Liver (tissue), 9 donors: Measurements from ENCODE around the gene HIPK2. TPM values are rescaled to one million over a fixed set of nuclear protein-coding genes. Genes with fewer than 3 reads are reported as not detected.

Source experiments
- DNase-seq: peaks from one replicate; pipeline ENCODE4 v3.0.0-alpha.2; 2017; ENCODE audit warnings: low spot score
- H3K27ac ChIP-seq, 2 donors: one replicate each; pipeline ENCODE4 v1.7.0; 2013; ENCODE audit warnings: inconsistent platforms in 2 of 2, low read length in 2 of 2, control low read depth in 1 of 2, low read depth in 1 of 2, mild to moderate bottlenecking in 1 of 2
- H3K27me3 ChIP-seq, 4 donors: one replicate each; pipeline versions ENCODE4 v1.6.1 to v1.7.0; 2013; ENCODE audit warnings: low read length in 3 of 4, inconsistent platforms in 1 of 4, mild to moderate bottlenecking in 1 of 4, moderate library complexity in 1 of 4; ENCODE audit not compliant: control insufficient read depth in 4 of 4, insufficient read depth in 4 of 4
- H3K36me3 ChIP-seq, 4 donors: one replicate each; pipeline versions ENCODE4 v1.6.1 to v1.7.0; 2013; ENCODE audit warnings: low read length in 3 of 4, mild to moderate bottlenecking in 3 of 4, low read depth in 1 of 4, moderate library complexity in 1 of 4; ENCODE audit not compliant: control insufficient read depth in 4 of 4, insufficient read depth in 3 of 4
- H3K4me1 ChIP-seq, 4 donors: one replicate each; pipeline versions ENCODE4 v1.6.1 to v1.7.0; 2013; ENCODE audit warnings: low read length in 3 of 4, mild to moderate bottlenecking in 3 of 4, moderate library complexity in 1 of 4; ENCODE audit not compliant: control insufficient read depth in 4 of 4, insufficient read depth in 4 of 4
- H3K4me3 ChIP-seq, 3 donors: one replicate each; pipeline versions ENCODE4 v1.6.1 to v1.7.0; 2013; ENCODE audit warnings: low read length in 3 of 3, control low read depth in 1 of 3, low read depth in 1 of 3, mild to moderate bottlenecking in 1 of 3
- H3K9ac ChIP-seq, 2 donors: one replicate each; pipeline ENCODE4 v1.7.0; 2013; ENCODE audit warnings: low read length in 2 of 2, mild to moderate bottlenecking in 2 of 2, moderate library complexity in 2 of 2, control low read depth in 1 of 2, low read depth in 1 of 2
- H3K9me3 ChIP-seq, 4 donors: one replicate each; pipeline versions ENCODE4 v1.6.1 to v1.7.0; 2013; ENCODE audit warnings: low read length in 3 of 4; ENCODE audit not compliant: control insufficient read depth in 4 of 4
- CTCF ChIP-seq: fragments of 150-350 bp; IDR thresholded peaks from 2 replicates; pipeline ENCODE4 v1.5.1; 2017; ENCODE audit warnings: improper control_type of control experiment, low read depth, low read length; ENCODE audit not compliant: missing input control
- EGR1 ChIP-seq, 2 donors: IDR thresholded peaks; 2 replicates each; pipeline ENCODE4 v1.6.1; 2016 to 2018; ENCODE audit warnings: antibody characterized with exemption in 2 of 2, low read depth in 2 of 2
- FOXA1 ChIP-seq: IDR thresholded peaks from 2 replicates; pipeline ENCODE4 v1.6.1; 2016; ENCODE audit warnings: antibody characterized with exemption
- FOXA2 ChIP-seq: IDR thresholded peaks from 2 replicates; pipeline ENCODE4 v1.6.1; 2016; ENCODE audit warnings: antibody characterized with exemption
- GABPA ChIP-seq, 2 donors: IDR thresholded peaks in 1 of 2; conservative IDR thresholded peaks in 1 of 2; 2 replicates each; pipeline ENCODE4 v1.6.1; 2016; ENCODE audit warnings: antibody characterized with exemption in 2 of 2, mild to moderate bottlenecking in 1 of 2, moderate library complexity in 1 of 2
- HNF4A ChIP-seq, 2 donors: conservative IDR thresholded peaks; 2 replicates each; pipeline ENCODE4 v1.6.1; 2016; ENCODE audit warnings: antibody characterized with exemption in 2 of 2, mild to moderate bottlenecking in 2 of 2
- HNF4G ChIP-seq: IDR thresholded peaks from 2 replicates; pipeline ENCODE4 v1.6.1; 2016; ENCODE audit warnings: antibody characterized with exemption
- JUND ChIP-seq, 2 donors: IDR thresholded peaks; 2 replicates each; pipeline ENCODE4 v1.6.1; 2016; ENCODE audit warnings: antibody characterized with exemption in 2 of 2
- MAX ChIP-seq: IDR thresholded peaks from 2 replicates; pipeline ENCODE4 v1.6.1; 2016; ENCODE audit warnings: antibody characterized with exemption
- NR2F2 ChIP-seq: IDR thresholded peaks from 2 replicates; pipeline ENCODE4 v1.6.1; 2016; ENCODE audit warnings: antibody characterized with exemption
- RAD21 ChIP-seq, 2 donors: IDR thresholded peaks; 2 replicates each; pipeline ENCODE4 v1.6.1; 2016; ENCODE audit warnings: antibody characterized with exemption in 2 of 2, mild to moderate bottlenecking in 2 of 2
- REST ChIP-seq: IDR thresholded peaks from 2 replicates; pipeline ENCODE4 v1.6.1; 2016; ENCODE audit warnings: antibody characterized with exemption, mild to moderate bottlenecking
- RXRA ChIP-seq, 2 donors: IDR thresholded peaks; 2 replicates each; pipeline ENCODE4 v1.6.1; 2017 to 2018; ENCODE audit warnings: antibody characterized with exemption in 2 of 2, mild to moderate bottlenecking in 1 of 2
- SP1 ChIP-seq: IDR thresholded peaks from 2 replicates; pipeline ENCODE4 v1.6.1; 2018; ENCODE audit warnings: antibody characterized with exemption, mild to moderate bottlenecking
- TAF1 ChIP-seq: conservative IDR thresholded peaks from 2 replicates; pipeline ENCODE4 v1.6.1; 2016; ENCODE audit warnings: antibody characterized with exemption, mild to moderate bottlenecking
- YY1 ChIP-seq: IDR thresholded peaks from 2 replicates; pipeline ENCODE4 v1.6.1; 2016; ENCODE audit warnings: antibody characterized with exemption, mild to moderate bottlenecking
- WGBS: extraction: QIAGEN DNeasy Blood & Tissue Kit; methylation state at CpG from one replicate; pipeline ENCODE4 v1.1.7; 2013; 5-methylcytosine and 5-hydroxymethylcytosine counted together
- polyA plus RNA-seq, 2 donors: library from polyadenylated mRNA; stranded (reverse) in 1 of 2; unstranded in 1 of 2; fragments of 200-250 nt in 1 of 2; fragments of >200 nt in 1 of 2; fragmentation: Nextera tagmentation in 1 of 2; extraction: Ambion mirVana in 1 of 2; gene quantifications; one replicate each; pipeline versions ENCODE4 v1.2.1 to v1.2.3, GENCODE V29; 2013 to 2015
- total RNA-seq, 2 donors: library from RNA; depleted of rRNA; stranded (reverse); fragments of >200 nt; gene quantifications; one replicate each; pipeline ENCODE4 v1.2.3, GENCODE V29; 2014
- TF ChIP-seq, protein P1 (sequence below): IDR thresholded peaks from 2 replicates; pipeline ENCODE4 v1.6.1; 2016; ENCODE audit warnings: antibody characterized with exemption
- TF ChIP-seq, protein P2 (sequence below): IDR thresholded peaks from 2 replicates; pipeline ENCODE4 v1.6.1; 2016; ENCODE audit warnings: antibody characterized with exemption
- donor health status: healthy.
- donor health status: healthy.
- donor health status: healthy.
- donor health status: healthy.
- donor health status: healthy.

HIPK2 gene
- total and polyA plus RNA-seq, 4 donors = 13.1 to 48.8 (median 16.6) TPM

- no peak overlapping the region for H3K4me3 ChIP-seq
- peaks cover 3 to 53% (median 40%) of the 10 kb centered on the region in 4 donors for H3K4me1 ChIP-seq
- DNase-seq = no peak
- H3K36me3 ChIP-seq = peaks cover 2 to 7% (median 4%) of the 10 kb centered on the region in 4 donors
- TF ChIP-seq RXRA (IDR thresholded peaks at IDR 0.05) (no peak), NR2F2 (no peak), EGR1 (IDR thresholded peaks at IDR 0.05; ENCODE audit: low read depth in 2 of 2) (no peak), HNF4G (no peak), RAD21 (IDR thresholded peaks at IDR 0.05) (no peak), HNF4A (conservative IDR thresholded peaks at IDR 0.05) (no peak), CTCF (no peak), YY1 (no peak), GABPA (IDR thresholded peaks at IDR 0.05 in 1 of 2, conservative IDR thresholded peaks at IDR 0.05 in 1 of 2) (no peak), TAF1 (no peak), SP1 (no peak), MAX (no peak), FOXA1 (no peak)
- TF ChIP-seq, protein P1, sequence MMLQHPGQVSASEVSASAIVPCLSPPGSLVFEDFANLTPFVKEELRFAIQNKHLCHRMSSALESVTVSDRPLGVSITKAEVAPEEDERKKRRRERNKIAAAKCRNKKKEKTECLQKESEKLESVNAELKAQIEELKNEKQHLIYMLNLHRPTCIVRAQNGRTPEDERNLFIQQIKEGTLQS = no peak
- TF ChIP-seq, protein P2, sequence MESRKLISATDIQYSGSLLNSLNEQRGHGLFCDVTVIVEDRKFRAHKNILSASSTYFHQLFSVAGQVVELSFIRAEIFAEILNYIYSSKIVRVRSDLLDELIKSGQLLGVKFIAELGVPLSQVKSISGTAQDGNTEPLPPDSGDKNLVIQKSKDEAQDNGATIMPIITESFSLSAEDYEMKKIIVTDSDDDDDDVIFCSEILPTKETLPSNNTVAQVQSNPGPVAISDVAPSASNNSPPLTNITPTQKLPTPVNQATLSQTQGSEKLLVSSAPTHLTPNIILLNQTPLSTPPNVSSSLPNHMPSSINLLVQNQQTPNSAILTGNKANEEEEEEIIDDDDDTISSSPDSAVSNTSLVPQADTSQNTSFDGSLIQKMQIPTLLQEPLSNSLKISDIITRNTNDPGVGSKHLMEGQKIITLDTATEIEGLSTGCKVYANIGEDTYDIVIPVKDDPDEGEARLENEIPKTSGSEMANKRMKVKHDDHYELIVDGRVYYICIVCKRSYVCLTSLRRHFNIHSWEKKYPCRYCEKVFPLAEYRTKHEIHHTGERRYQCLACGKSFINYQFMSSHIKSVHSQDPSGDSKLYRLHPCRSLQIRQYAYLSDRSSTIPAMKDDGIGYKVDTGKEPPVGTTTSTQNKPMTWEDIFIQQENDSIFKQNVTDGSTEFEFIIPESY = no peak
- WGBS = 71% methylated on average over 8 of the region's 8 CpGs
- H3K27me3 ChIP-seq = no peaks in the 10 kb centered on the region
- H3K9me3 ChIP-seq = no peaks in the 10 kb centered on the region
- no peak overlapping the region for H3K9ac ChIP-seq
- H3K27ac ChIP-seq = peak overlapping the region in 1 of 2 donors; percentile 28
These were observed 84.0 kb downstream of the HIPK2 start for GRCh38 chr7:139693651-139694388.

- Histone ChIP-seq H3K27me3 (no peaks in the 10 kb centered on the region), H3K4me1 (peaks cover 3 to 53% (median 40%) of the 10 kb centered on the region in 4 donors), H3K27ac (no peak overlapping the region), H3K9ac (no peak overlapping the region), H3K4me3 (no peak overlapping the region), H3K9me3 (no peaks in the 10 kb centered on the region), H3K36me3 (peaks cover 0 to 11% (median 3%) of the 10 kb centered on the region in 4 donors)
- 55% methylated on average over 6 of the region's 6 CpGs for WGBS
- DNase-seq = no peak
- TF ChIP-seq FOXA2 = no peak
- no peak for TF ChIP-seq HNF4G
- TF ChIP-seq, protein P2 = no peak
- TF ChIP-seq SP1 = no peak
- no peak for TF ChIP-seq JUND (IDR thresholded peaks at IDR 0.05)
- TF ChIP-seq, protein P1 = no peak
- no peak for TF ChIP-seq GABPA (IDR thresholded peaks at IDR 0.05 in 1 of 2, conservative IDR thresholded peaks at IDR 0.05 in 1 of 2)
- TF ChIP-seq HNF4A (conservative IDR thresholded peaks at IDR 0.05) = no peak
- no peak for TF ChIP-seq NR2F2
- TF ChIP-seq TAF1 = no peak
- no peak for TF ChIP-seq CTCF
- TF ChIP-seq RAD21 (IDR thresholded peaks at IDR 0.05) = no peak
- no peak for TF ChIP-seq REST
These were observed 85.1 kb downstream of the HIPK2 start for GRCh38 chr7:139692723-139693122.
